ENCODE measurements around the gene ERFE.

Gene ERFE

DNA sequence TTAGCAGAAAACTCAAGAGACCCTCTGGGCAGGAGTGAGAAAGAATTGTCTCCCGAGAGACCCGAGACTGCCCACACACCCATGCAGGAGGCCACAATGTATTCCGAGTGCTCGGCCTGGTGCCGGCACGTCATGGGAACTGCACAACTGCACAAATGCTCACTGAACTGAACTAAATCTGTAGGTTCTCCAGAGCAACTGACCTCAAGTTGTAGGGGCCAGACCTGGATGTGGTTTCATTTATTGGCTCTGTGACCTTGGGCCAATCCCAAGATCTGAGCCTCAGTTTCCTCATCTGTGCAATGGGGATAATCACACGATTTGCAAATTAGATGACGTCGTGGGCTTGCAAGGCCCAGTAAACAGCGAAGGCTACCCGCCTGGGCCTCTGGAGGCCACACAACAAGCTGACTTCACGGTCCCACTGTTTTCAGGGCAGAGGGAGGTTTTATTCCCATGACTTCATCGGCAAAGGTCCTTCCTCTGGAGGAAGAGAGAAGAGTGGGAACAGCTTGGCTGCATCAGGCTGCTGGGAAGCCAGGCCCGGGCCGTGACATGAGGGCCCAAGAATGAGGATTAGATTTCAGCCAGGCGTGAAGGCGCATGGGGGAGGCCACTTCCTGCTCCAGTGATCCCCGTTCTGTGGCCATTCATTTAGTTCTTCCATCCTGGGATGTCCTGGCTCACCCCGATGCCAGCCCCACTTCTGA is 3.6 kb upstream of the ERFE start:
- Histone ChIP-seq H3K36me3 (ENCODE audit: insufficient read depth, low read depth, low read length) (no peaks in the 10 kb centered on the region), H3K27ac (ENCODE audit: low read length) (no peak overlapping the region), H3K27me3 (ENCODE audit: insufficient read depth, low read length) (peaks cover 32% of the 10 kb centered on the region), H3K4me3 (ENCODE audit: low read length) (no peak overlapping the region), H3K9ac (ENCODE audit: low read depth, low read length) (no peak overlapping the region), H3K9me3 (ENCODE audit: insufficient read depth, low read depth, low read length) (no peaks in the 10 kb centered on the region), H3K4me1 (ENCODE audit: insufficient read depth, low read length) (peaks cover 3% of the 10 kb centered on the region; the same call in 1 of the 2 replicates)

DNA sequence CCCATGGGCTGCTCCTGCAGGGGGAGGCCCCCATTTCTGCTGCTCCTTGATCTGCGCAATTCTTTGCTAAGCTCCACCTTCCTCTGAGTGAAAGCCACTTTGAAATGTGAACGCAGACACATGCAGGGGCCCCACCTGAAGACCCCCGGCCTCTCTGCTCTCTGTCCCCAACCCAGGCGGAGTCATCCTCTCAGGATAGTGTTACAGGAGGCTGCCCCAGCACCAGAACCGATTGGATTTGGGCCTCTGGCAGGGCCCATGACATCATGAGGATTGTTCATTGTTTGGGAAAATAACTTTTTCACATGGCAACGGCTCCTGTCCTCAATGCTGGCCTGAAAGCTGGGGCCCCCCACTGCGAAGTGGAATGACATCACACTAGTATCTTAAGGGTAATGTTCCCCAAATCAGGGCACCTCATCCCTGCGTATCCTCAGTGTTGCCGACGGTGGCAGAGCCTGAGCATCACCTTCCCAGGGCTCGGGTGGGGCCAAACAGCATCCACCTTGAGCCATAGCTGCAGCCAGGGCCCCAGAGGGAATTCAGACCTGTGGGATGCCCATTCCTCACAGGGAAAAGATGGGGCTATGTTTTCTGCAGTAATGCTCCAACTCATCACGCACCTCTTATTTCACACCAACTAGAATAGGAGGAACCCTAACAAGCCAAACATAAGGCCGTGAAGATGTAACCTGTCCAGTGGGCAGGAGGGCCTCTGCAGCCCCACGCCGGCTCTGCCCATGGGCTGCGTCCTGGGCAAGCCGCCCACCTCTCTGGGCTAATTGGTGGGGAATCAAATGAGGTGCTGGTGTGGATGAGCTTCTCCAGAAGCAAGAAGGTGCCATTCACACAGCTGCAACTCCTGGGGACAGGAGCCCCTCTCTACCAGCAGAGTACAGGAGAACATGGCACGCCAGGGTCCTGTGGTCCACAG is 2.7 kb upstream of the ERFE start:
- H3K27ac ChIP-seq (ENCODE audit: low read length), result no peak overlapping the region
- H3K9ac ChIP-seq (ENCODE audit: low read depth, low read length), result no peak overlapping the region
- peaks cover 3% of the 10 kb centered on the region; the same call in 1 of the 2 replicates for H3K4me1 ChIP-seq (ENCODE audit: insufficient read depth, low read length)
- H3K9me3 ChIP-seq (ENCODE audit: insufficient read depth, low read depth, low read length), result no peaks in the 10 kb centered on the region
- H3K36me3 ChIP-seq (ENCODE audit: insufficient read depth, low read depth, low read length), result no peaks in the 10 kb centered on the region
- H3K4me3 ChIP-seq (ENCODE audit: low read length), result no peak overlapping the region
- H3K27me3 ChIP-seq (ENCODE audit: insufficient read depth, low read length), result peaks cover 40% of the 10 kb centered on the region

DNA sequence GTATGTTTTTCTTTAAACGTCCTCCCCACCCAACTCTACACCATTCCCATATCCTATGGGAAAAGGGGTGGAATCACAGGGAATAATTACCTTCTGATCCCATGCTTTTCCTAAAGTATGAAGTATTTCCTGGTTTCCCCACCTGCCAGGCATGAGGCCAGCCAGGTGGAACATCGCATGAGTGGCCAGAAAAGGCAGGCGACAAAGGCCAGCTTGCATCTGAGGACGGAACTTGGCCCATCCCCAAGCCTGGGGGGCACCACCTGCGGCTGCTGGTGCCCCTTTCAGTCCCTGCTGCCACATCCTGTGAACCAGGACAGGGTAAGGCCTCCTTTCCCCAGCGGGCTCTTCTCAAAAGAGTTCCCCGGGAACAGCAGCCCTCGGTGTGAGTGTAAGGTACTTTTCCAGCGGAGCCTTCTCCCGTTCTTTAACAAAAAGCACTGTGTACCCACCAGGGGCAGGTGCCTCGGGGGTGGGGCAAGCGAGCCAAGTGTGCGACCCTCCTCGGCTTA is 1.2 kb upstream of the ERFE start:
- H3K9me3 ChIP-seq (ENCODE audit: insufficient read depth, low read depth, low read length), result no peaks in the 10 kb centered on the region
- peaks cover 56% of the 10 kb centered on the region for H3K27me3 ChIP-seq (ENCODE audit: insufficient read depth, low read length)
- H3K36me3 ChIP-seq (ENCODE audit: insufficient read depth, low read depth, low read length), result no peaks in the 10 kb centered on the region
- no peak overlapping the region for H3K9ac ChIP-seq (ENCODE audit: low read depth, low read length)
- H3K4me1 ChIP-seq (ENCODE audit: insufficient read depth, low read length), result peaks cover 3% of the 10 kb centered on the region; the same call in 1 of the 2 replicates
- H3K27ac ChIP-seq (ENCODE audit: low read length), result no peak overlapping the region
- peak overlapping the region; percentile 71; the same call in 1 of the 2 replicates for H3K4me3 ChIP-seq (ENCODE audit: low read length)

DNA sequence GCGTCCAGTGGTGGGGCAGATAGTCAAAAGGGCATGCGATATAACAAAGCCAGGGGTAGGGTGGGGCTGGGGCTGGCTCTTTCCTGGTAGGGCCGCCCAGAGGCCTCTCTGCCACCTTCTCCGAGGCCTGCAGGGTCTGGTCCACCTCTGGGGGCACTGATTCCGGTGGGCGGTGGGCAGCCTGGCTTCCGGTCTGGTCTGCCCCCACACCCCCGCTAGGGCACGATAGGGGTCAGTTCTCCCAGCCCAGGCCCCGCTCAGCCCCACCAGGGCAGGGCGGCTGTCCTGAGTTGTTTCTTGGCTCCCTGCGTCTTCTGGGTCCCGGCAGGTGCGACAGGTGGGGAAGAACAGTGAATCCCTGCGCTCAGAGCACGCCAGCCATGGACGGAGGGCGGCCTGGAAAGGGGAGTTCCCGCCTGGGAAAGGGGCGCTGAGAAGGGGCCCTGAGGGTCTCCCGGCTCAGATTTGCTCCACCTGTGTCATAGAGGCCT is 707 bp upstream of the ERFE start:
- H3K9me3 ChIP-seq (ENCODE audit: insufficient read depth, low read depth, low read length), result no peaks in the 10 kb centered on the region
- peaks cover 61% of the 10 kb centered on the region for H3K27me3 ChIP-seq (ENCODE audit: insufficient read depth, low read length)
- H3K9ac ChIP-seq (ENCODE audit: low read depth, low read length), result no peak overlapping the region; the same call in 1 of the 2 replicates
- H3K36me3 ChIP-seq (ENCODE audit: insufficient read depth, low read depth, low read length), result no peaks in the 10 kb centered on the region
- peaks cover 3% of the 10 kb centered on the region; the same call in 1 of the 2 replicates for H3K4me1 ChIP-seq (ENCODE audit: insufficient read depth, low read length)
- H3K4me3 ChIP-seq (ENCODE audit: low read length), result peak overlapping the region; percentile 71; the same call in 1 of the 2 replicates
- no peak overlapping the region for H3K27ac ChIP-seq (ENCODE audit: low read length)

DNA sequence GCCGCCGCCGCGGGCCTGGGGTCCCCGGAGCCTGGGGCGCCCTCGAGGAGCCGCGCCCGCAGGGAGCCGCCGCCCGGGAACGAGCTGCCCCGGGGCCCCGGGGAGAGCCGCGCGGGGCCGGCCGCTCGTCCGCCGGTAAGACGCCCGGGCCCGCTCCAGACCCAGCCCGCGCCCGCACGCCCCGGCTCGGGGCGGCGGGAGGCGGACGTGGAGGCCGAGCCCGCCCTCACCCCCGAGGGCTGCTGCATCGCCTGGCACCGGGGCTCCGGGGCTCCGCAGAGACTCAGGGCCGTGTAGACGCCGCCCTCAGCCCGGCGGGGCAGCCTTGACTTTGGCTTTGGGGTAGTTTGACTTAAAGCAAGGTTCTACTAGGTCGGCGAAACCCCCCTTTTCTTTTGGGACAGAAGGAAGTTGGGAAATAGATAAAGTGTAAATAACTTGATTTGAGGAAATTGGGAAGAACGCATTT is 335 bp downstream of the ERFE start:
- peaks cover 71% of the 10 kb centered on the region for H3K27me3 ChIP-seq (ENCODE audit: insufficient read depth, low read length)
- H3K4me1 ChIP-seq (ENCODE audit: insufficient read depth, low read length), result peaks cover 3% of the 10 kb centered on the region; the same call in 1 of the 2 replicates
- H3K36me3 ChIP-seq (ENCODE audit: insufficient read depth, low read depth, low read length), result no peaks in the 10 kb centered on the region
- peak overlapping the region; percentile 60; the same call in 1 of the 2 replicates for H3K4me3 ChIP-seq (ENCODE audit: low read length)
- H3K27ac ChIP-seq (ENCODE audit: low read length), result no peak overlapping the region
- no peaks in the 10 kb centered on the region for H3K9me3 ChIP-seq (ENCODE audit: insufficient read depth, low read depth, low read length)
- no peak overlapping the region for H3K9ac ChIP-seq (ENCODE audit: low read depth, low read length)

DNA sequence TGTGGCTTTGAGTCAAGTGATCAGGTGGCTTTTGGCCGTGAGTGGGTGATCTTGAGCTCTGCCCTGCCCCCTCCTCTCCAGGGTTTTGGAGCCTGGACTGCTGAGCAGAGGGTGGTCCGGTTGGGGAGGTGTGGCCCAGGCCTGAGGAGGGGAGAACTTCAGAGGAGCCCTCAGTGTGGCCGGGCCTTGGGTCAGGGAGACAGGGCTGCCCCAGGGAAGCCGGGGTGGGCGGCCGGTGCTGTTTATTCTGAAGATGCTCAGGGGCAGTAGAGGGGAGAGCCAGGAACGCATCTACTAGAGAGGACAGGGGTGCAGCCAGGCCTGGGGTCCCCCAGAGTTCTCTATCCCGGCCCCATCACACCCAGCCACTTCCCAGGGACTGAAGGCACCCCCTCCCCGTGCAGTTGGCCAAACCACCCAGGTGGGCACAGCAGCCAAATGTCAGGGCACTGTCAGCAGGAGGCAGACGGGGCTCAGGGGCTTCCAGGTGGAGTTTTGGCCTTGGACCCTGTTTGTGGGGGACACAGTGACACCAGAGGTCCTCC is 963 bp downstream of the ERFE start:
- H3K27me3 ChIP-seq (ENCODE audit: insufficient read depth, low read length), result peaks cover 77% of the 10 kb centered on the region
- peaks cover 3% of the 10 kb centered on the region; the same call in 1 of the 2 replicates for H3K4me1 ChIP-seq (ENCODE audit: insufficient read depth, low read length)
- H3K27ac ChIP-seq (ENCODE audit: low read length), result no peak overlapping the region
- H3K4me3 ChIP-seq (ENCODE audit: low read length), result peak overlapping the region; percentile 60; the same call in 1 of the 2 replicates
- no peak overlapping the region for H3K9ac ChIP-seq (ENCODE audit: low read depth, low read length)
- no peaks in the 10 kb centered on the region for H3K9me3 ChIP-seq (ENCODE audit: insufficient read depth, low read depth, low read length)
- no peaks in the 10 kb centered on the region for H3K36me3 ChIP-seq (ENCODE audit: insufficient read depth, low read depth, low read length)

DNA sequence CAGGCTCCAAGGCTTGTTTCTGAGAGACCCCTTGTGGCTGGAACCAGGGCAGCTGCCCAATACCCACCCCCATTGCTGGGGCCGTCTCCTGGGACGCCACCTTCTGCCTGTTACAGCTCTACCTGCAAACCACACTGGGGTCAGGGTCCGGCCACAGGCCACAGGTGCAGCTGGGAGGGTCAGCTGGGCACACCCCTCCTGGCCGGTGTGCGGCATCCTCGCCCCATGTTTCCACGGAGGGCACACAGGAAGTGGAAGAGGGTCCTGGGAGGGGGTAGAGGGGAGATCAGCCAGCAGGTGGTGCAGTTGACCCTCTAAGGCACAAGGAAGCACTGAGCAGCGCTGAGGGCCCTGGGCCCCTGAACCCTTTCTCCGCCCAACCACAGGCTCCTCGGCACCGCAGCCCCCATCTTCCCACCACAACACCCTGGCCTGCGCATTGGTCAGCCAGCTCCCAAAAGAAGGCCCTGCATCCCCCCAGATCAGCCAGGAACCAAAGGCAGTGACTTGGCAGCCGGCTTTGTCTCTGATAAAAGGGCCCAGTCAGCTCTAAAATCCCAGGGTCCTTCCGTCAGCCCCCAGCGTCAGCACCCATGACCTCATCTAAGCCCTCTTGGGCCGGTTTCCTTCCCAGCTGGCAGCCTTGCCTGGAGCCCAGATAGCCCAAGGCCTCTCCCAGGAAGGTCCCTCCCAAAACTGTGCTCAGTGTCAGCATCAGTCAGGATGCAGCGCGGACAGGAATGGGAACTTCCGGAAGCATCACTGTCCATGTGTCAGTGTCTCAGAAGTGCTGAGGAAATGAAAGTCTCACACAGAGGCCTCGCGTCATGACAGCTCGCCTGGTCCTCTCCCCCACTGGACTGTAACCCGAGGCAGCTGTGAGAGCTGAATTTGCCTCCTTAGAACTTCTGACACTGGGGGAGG is 1.7 kb downstream of the ERFE start:
- H3K4me1 ChIP-seq (ENCODE audit: insufficient read depth, low read length), result peaks cover 3% of the 10 kb centered on the region; the same call in 1 of the 2 replicates
- no peak overlapping the region for H3K4me3 ChIP-seq (ENCODE audit: low read length)
- peaks cover 85% of the 10 kb centered on the region for H3K27me3 ChIP-seq (ENCODE audit: insufficient read depth, low read length)
- no peak overlapping the region for H3K27ac ChIP-seq (ENCODE audit: low read length)
- H3K9ac ChIP-seq (ENCODE audit: low read depth, low read length), result no peak overlapping the region
- no peaks in the 10 kb centered on the region for H3K36me3 ChIP-seq (ENCODE audit: insufficient read depth, low read depth, low read length)
- no peaks in the 10 kb centered on the region for H3K9me3 ChIP-seq (ENCODE audit: insufficient read depth, low read depth, low read length)

DNA sequence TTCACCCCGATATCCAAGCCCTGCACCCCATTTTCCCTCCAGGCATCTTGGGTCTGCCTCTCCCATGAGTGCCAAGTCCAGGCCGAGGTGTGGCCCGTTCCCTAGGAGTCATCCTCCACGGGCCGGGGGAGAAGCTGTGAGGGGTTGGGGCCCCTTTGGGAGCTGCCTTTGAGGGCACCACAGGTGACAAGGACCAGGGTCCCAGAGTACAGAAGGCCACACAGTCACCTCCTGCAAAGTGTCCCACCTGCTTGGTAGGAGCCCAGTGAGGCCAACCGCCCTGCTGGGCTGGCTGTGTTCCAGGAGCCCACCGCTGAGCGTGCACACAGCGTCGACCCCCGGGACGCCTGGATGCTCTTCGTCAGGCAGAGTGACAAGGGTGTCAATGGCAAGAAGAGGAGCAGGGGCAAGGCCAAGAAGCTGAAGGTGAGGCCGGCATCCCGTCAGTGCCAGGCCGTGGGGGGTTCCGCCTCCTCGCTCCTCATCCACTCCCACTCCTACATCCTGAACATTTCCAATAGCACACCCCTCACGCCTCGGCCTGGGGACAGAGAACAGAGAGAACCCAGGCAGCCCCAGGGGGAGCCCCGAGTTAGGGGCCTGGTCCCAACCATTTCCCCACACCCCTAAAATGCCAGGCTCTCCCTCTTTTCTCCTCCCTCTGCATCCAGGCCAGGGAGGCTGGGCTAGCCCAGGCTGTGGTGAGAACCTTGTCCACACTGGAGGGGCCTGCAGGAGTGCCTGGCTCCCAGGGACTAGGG is 2.7 kb downstream of the ERFE start:
- Histone ChIP-seq H3K9me3 (ENCODE audit: insufficient read depth, low read depth, low read length) (no peaks in the 10 kb centered on the region), H3K9ac (ENCODE audit: low read depth, low read length) (no peak overlapping the region), H3K36me3 (ENCODE audit: insufficient read depth, low read depth, low read length) (no peaks in the 10 kb centered on the region), H3K4me3 (ENCODE audit: low read length) (no peak overlapping the region), H3K27ac (ENCODE audit: low read length) (no peak overlapping the region), H3K27me3 (ENCODE audit: insufficient read depth, low read length) (peaks cover 94% of the 10 kb centered on the region), H3K4me1 (ENCODE audit: insufficient read depth, low read length) (peaks cover 3% of the 10 kb centered on the region; the same call in 1 of the 2 replicates)

DNA sequence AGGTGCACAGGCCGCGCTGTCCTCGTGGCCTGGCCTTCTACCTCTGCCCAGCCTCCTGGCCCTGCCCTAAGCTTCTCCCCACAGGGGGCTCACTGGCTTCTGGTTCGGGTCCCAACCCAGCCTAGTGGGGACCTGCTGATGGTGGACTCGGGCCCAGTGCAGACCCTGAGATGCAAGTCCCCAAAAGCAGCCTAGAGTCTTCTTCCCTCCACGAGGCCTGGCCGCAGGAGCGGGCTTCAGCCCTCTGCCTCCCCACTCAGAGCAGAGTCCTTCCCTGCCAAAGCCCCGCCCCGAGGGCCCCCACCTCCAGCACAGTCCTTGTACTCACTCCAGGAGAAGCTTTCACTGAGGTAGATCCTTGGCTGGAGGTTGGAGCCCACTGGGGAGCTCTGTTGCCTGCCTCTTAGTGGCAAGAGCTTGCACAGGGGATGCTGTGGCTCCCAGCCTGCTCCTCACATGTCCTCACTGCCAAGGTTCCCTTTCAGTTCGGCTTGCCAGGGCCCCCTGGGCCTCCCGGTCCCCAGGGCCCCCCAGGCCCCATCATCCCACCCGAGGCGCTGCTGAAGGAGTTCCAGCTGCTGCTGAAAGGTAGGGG is 3.6 kb downstream of the ERFE start:
- H3K9ac ChIP-seq (ENCODE audit: low read depth, low read length), result no peak overlapping the region
- H3K27ac ChIP-seq (ENCODE audit: low read length), result no peak overlapping the region
- H3K27me3 ChIP-seq (ENCODE audit: insufficient read depth, low read length), result peaks cover 86% of the 10 kb centered on the region
- H3K4me3 ChIP-seq (ENCODE audit: low read length), result no peak overlapping the region
- peaks cover 3% of the 10 kb centered on the region; the same call in 1 of the 2 replicates for H3K4me1 ChIP-seq (ENCODE audit: insufficient read depth, low read length)
- H3K9me3 ChIP-seq (ENCODE audit: insufficient read depth, low read depth, low read length), result no peaks in the 10 kb centered on the region
- no peaks in the 10 kb centered on the region for H3K36me3 ChIP-seq (ENCODE audit: insufficient read depth, low read depth, low read length)
